PC-9 (cell line): ENCODE results near the gene HDGFL3.

Experiments used
- EZH2 ChIP-seq: fragments of 200-600 bp; sonication (generic); IDR thresholded peaks from 2 replicates; pipeline ENCODE4 v1.8.0; 2017; ENCODE audit warnings: antibody characterized with exemption, low read depth
- TF ChIP-seq, protein P1 (sequence below): fragments of 200-600 bp; sonication (generic); conservative IDR thresholded peaks from 2 replicates; pipeline ENCODE4 v1.6.1; 2017; ENCODE audit warnings: mixed run types, antibody characterized with exemption, mild to moderate bottlenecking, moderate library complexity

DNA sequence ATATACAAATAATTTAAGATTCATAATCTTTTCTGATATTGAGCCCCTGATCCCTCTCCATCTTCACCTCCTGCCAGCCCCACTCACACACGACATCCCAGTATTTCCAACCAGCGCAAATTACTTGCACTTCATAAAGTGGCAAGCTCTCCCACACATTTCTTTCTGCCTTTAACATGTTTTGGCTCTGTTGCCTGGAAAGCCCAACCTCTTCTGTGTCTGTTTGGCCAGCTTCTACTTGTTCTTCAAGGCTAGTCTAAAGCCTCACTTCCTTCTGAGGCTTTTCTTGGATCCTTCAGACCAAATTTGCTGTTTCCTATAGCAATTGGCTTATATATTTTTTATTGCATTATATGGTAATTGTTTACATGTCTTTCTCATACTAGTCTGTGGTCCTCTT is 105.3 kb downstream of the HDGFL3 start:
- TF ChIP-seq, protein P1, sequence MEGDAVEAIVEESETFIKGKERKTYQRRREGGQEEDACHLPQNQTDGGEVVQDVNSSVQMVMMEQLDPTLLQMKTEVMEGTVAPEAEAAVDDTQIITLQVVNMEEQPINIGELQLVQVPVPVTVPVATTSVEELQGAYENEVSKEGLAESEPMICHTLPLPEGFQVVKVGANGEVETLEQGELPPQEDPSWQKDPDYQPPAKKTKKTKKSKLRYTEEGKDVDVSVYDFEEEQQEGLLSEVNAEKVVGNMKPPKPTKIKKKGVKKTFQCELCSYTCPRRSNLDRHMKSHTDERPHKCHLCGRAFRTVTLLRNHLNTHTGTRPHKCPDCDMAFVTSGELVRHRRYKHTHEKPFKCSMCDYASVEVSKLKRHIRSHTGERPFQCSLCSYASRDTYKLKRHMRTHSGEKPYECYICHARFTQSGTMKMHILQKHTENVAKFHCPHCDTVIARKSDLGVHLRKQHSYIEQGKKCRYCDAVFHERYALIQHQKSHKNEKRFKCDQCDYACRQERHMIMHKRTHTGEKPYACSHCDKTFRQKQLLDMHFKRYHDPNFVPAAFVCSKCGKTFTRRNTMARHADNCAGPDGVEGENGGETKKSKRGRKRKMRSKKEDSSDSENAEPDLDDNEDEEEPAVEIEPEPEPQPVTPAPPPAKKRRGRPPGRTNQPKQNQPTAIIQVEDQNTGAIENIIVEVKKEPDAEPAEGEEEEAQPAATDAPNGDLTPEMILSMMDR, result no peak
- no peak for TF ChIP-seq EZH2
